GM18858 (cell line): ENCODE measurements around the gene ALDOB.

Experiments
- ATAC-seq: cut with Tn5 transposase; IDR thresholded peaks from one replicate; pipeline ENCODE4 v1.9.1; 2021; ENCODE audit not compliant: unreplicated experiment

Gene ALDOB

DNA sequence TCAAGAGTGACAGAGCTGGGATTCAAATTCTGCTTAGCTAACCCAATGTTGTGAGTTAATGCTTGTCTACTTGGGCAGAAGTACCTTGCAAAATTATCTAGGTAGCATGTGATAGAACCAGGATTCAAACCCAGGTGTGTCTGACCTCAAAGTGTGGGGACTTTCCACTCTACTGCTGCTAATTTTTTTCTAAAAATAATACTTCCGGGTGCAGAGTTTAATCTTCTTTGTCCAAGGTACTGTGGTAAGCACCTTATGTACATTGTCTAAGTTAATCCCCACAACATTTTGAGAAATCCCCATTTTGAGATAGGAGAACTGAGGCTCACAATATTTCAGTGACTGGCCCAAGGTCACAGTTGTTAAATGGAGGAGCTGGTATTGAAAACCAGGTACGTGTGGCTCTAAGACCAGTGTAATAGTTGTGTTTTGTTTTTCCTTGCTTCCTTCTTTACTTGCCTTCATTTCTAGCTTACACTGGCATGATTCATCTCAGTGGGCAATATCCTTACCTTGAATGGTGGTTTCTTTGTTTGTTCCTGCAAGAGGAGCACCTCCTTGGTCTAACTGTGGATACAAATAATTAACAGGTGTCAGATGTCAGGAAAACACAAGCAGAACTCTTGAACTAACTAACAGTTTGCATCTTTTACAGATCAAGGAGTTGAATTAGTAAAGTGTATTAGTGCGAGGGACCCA is 7.5 kb downstream of the ALDOB start:
- ATAC-seq: peak; percentile 68

DNA sequence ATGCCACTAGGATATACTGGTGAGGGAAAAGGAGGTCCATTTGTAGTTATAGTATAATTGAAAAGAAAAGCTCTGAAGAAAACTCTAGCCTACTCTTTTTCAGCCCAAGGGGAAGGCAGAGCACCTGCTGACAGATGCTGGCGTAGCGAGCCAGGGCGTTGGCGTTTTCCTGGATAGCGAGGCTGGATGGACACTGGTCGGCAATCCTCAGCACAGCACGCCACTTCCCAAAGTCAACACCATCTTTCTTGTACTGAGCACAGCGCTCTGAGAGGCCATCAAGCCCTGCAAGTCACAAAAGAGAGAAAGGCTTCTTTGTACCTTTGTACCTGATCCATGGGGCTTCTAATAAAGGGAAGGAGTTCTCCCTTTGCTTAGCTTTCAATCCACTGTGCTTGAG is 8.2 kb downstream of the ALDOB start:
- no peak for ATAC-seq

DNA sequence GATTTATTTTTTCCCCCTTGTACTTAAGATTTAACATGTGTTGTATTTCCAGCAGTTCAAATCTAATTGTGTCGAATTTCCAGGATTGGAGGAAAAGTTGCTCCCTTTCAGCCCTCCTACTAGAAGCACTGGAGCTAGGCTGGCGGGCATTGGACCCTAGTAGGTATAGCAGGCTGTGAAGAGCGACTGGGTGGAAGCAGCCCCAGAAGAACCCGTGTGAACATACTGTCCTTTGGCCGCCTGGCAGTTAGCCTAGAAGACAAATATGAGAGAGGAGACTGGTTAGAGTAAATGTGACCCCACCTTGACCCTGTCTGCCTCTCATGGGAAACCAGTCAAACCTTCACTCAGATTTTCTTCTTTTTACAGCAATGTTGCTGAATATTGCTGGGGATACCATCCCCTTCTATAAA is 13.9 kb downstream of the ALDOB start:
- ATAC-seq: no peak

DNA sequence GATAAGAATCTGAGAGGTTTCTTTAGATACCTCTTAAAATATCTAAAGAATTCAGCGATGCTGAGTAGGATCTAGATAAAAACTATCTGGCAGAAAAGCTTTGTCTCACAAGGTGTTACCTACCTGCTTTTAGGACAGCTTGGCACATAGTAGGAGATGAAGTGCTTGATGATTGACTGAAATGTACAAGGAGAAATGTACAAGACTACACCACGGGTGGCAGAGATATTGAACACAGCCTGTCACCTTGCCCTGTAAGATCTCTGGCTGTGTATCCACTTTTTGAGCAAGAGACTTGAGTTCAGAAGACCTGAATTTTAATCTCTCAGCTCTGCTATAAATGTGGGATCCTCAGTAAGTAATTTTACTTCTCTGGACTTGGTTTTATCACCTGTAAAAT is 15.7 kb downstream of the ALDOB start:
- no peak for ATAC-seq

DNA sequence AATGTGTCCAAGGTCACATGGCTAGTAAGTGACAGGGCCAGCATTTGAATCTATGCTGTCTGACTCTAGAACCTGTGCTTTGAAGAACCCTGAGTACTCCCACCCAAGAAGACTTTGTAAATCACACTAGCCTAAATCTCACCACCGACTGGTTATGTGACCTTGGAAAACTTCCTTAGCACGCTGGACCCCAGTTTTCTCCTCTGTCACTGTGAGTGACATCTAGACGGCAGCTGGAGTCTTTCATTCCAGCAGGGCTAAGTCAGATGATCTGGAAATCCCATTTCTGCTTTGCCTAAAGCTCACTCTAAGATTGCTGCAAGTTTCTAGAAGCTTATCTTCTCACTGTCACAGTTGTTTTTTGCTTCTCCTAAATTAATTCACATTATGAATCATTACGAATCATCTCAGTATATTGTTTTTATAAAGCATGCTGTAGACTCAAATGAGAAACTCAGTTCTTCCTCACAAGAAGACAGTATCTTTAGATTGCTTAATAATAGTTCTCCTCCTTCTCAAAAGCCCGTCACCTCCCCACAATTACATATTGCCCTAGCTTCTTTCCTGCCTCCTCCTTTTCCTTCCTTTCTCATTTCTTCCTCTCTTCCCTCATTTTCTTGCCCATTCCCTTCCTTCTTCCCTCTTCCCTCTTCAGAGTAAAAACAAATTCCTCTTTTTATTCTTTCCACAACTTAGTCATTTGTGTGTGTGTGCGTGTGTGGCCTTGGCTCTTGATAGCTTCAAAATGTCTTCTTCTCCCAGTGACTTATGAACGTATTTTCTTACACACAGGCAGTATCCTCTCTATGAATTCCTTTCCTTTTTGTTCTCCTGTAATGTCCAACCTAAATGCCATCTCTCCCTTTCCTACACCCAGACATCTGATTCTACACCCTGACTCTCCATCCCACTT is 16.8 kb downstream of the ALDOB start:
- no peak for ATAC-seq

DNA sequence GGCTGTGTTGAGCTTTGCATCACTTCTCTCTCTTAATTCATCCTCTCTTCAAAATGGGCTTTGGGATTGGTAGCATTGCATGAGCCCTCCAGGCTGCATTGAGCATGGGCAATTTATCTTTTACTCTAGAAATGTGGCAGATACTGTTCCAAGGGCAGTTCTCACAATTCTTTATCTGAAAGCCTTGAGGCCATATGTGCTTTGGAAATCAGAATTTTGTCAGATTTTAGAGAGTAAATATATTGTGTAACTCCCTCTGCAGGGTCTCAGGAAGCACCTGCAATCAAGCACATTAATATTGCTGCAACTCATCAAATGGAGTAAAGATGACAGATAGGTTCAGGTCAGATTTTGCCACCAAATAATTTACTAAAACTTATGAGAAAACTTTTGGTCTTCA is 17.6 kb downstream of the ALDOB start:
- no peak for ATAC-seq

DNA sequence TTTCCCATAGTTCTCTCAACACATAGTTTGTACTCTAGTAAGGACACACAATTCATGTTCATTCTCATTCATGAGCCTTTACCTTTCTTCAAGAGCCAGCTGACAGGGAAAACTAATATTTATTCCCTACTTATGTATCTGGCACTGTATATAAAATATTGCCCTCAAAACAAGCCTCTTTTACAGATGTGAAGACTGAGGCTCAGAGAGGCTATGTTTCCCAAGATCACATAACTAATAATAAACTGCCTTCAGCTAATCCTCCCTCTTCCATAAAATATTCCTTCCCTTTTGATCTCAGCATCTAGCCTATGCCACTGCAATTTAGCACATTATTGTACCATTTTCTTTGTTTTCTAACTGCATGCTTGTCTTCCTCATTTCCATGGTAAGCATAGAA is 18.2 kb downstream of the ALDOB start:
- ATAC-seq: no peak

DNA sequence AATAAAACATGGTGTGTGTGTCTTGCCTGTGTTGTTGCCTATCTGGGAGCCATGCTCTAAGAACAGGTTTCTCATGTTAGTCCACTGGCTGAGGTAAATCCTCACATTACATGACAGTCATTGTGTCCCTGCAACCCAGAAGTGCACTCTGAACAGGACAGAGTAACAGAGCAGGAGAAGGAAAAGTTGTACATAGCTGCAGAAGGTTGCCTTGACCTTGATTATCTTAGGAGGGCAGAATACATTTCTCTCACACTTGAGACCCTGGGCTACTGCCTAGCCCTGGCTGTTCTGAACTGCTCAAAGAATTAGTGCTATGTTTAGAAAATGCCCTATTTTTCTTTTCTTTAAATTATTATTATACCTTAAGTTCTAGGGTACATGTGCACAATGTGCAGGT is 20.0 kb downstream of the ALDOB start:
- no peak for ATAC-seq

DNA sequence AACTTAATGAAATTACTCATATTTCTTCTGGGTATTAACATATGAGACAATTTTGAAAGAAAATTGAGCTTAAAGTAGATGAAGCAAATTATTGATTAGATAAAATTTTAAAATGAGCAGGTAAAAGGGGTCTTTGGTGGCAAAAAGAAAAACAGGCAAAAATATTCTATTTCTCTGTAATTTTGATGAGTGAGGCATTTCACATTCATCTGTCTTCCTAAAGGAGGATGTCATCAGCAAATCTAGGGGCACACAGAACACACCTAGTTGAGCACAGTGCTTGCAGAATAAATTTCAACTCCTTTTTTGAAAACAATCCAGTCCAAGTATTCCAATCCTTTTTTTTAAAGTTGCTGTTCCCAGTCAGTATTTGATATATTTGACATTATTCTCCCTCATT is 20.7 kb downstream of the ALDOB start:
- ATAC-seq: no peak

DNA sequence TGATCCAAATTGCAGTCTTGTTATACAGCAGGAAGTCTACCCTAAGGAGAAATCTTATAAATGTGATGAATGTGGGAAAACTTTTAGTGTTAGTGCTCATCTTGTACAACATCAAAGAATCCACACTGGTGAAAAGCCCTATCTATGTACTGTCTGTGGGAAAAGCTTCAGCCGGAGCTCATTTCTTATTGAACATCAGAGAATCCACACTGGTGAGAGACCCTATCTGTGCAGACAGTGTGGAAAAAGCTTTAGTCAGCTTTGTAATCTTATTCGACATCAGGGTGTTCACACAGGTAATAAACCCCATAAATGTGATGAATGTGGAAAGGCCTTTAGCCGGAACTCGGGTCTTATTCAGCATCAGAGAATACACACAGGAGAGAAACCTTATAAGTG is 26.5 kb downstream of the ALDOB start:
- ATAC-seq: no peak

DNA sequence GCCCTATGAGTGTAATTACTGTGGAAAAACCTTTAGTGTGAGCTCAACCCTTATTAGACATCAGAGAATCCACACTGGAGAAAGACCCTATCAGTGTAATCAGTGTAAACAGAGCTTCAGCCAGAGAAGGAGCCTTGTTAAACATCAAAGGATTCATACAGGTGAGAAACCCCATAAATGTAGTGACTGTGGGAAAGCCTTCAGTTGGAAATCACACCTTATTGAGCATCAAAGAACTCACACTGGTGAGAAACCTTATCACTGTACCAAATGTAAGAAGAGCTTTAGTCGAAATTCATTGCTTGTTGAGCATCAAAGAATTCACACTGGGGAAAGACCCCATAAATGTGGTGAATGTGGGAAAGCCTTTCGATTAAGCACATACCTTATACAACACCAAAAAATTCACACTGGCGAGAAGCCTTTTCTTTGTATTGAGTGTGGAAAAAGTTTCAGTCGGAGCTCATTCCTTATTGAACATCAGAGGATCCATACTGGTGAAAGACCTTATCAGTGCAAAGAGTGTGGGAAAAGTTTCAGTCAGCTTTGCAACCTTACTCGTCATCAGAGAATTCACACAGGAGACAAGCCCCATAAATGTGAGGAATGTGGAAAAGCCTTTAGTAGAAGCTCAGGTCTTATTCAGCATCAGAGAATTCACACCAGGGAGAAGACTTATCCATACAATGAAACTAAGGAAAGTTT is 27.0 kb downstream of the ALDOB start:
- ATAC-seq: no peak

DNA sequence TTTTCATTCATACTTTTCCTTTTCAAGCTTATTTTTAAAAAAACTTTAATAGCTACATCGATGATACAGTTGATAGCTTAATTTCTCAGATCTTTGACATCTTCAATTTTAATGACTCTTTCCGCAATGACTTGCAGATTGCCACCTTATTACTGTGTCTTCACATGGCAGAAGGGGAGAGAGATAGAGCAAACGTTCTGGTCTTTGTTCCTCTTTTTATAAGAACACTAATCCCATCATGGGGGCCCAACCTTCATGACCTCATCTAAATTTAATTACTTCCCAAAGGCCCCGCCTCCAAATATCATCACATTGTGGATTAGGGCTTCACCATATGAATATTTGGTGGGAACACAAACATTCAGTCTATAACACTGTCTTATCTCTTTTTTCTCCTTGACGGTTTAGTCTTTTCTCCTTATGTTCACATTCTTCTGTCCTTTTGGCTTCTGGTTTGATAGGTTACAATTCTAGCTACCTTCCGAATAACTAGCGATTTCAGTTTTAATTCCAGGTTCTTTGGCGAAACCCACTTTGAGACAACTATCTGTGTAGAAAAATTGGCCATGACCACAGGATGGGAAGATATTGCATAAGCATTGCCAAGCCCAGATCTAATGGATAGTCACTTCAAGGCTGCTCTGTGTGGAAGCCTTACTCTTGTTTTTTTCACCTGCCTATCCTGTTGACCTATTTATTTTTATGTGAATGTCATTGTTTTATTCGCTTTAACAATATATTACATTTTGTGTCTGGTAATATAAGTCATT is 31.9 kb downstream of the ALDOB start:
- ATAC-seq: no peak

DNA sequence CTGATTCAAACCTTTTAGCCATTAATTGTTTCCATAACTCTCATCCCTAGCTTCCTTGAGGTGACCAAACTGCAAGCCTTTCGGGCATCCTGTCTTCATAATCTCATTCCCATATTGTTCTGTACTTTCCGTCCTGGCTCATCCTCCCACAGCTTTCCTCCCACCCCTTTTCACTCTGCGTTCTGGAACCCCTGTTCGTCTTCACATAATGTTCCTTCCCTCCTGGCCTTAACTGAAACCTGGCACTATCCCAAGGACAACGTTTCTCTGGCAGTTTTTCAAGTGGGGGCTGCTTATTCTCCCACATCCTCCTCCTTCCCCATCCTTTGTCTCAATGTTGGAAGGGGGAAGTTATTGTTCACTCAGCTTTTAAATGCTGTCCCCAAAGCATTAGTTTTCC is 35.5 kb downstream of the ALDOB start:
- no peak for ATAC-seq

DNA sequence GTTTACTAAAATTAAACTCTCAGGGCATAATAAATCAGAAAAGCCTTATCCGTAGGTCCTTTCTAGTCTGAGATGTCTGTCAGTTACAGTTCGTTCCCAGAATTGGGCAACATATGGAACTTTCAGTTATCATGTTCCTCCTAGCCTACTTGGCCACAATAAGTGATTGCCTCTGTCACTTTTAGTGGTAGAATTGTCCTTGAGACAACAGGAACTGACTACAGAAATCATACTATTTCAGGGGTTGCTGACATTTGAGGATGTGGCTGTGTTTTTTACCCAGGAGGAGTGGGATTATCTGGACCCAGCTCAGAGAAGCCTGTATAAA is 36.0 kb downstream of the ALDOB start:
- no peak for ATAC-seq

DNA sequence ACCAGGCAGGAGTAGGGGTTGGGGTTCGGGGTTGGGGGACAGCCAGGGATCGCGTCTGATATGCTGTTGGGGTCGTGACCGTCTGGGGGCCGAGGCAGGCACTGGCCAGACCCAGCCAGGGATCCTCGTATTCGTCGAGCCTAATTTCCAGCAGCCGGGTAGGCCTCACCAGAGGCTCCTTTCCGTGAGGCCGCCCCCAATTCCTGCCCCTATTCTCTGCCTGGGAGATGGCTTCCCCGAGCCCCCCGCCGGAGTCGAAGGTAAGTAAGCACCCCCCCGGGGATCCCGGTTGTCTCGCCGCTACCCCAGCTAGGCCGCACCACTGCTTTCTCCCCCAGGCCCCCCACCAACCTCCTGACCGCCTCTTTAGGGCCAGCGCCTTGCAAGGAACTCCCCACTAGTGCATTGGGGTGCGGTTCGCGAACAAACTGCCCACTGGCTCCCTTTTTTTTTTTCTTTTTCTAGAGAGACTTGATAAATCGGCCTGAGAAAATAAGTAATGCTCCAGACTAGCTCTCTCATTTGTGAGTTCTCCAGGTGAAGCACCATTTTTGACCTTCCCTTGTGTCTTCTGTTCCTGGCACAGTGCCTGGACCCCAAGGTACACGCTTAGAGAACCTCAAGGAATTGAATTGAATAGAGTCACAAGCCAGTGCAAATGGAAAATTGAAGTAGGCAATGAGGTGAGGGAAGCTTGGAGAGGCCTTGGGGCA is 36.5 kb downstream of the ALDOB start:
- no peak for ATAC-seq

DNA sequence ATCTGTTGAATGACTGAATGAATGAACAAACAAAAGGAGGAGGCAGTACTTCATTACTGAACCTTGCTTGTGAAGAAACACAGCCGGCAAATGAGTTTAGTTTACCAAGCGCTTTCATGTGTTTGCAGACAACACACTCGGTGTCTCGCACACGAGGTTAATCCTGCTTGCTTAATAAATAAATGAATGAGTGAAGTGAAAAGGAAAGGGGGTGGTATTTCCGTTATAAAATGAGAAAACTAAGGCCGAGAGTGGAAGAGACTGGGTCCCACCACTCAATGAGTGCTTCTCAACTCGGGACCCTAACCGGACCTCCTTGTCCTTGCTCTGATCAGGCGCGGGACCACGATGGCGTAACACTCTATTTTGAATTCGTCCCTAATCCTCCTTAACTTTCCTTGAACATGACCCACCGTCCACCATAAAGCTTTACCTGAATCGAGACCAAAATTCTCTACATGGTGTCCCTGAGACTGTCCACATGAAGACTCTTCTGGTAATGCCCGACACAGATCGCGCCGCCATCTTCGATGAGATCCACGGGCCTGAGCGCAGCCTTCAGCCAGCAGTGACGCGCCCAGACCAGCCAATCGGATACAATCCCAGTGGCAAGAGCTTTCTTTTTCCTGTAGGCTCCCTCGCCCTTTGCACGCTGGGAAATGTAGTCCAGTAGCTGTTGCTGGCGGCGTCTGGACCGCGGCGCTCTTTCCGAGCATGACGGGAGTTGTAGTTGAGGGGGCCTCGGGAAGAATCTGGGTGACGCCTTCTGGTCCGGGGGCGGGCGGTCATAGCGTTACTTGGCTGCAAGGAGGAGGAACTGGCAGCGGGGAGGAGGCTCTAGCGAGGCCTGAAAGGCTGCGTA is 37.3 kb downstream of the ALDOB start, which contains the start of the genes MRPL50 and ZNF189:
MRPL50 (minus strand) TSS at position 551 of the 862 bp plus-strand sequence; CDS start at position 525, 26 bp downstream.
ZNF189 (plus strand) TSS at position 784 of the 862 bp plus-strand sequence. CDS start 306 bp downstream, outside the sequence.
- ATAC-seq: peak; percentile 98

DNA sequence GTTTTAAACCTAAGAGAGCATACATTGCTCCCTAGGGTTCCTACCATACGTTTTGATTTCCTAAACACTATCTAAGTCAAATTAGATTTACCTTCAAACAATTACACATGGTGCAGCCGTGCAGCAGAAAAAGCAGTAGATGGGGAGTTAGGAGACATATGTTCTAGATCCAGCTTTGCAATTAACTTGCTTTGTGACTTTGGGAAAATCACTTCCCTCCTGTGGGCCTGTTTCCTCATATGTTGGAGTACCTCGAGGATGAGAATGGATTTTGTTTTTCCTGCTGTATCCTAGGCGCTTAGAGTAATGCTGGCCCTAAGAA is 37.9 kb downstream of the ALDOB start:
- ATAC-seq: no peak

DNA sequence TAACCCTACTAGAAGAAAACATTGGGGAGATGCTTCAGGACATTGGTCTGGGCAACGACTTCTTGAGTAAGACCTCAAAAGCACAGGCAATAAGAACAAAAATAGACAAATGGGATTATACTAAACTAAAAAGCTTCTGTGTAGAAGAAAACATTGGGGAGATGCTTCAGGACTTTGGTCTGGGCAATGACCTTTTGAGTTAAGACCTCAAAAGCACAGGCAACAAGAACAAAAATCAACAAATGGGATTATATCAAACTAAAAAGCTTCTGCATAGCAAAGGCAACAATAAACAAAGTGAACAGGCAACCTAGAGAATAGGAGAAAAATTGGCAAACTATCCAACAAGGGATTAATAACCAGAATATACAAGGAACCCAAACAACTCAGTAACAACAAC is 40.9 kb downstream of the ALDOB start:
- ATAC-seq: no peak

DNA sequence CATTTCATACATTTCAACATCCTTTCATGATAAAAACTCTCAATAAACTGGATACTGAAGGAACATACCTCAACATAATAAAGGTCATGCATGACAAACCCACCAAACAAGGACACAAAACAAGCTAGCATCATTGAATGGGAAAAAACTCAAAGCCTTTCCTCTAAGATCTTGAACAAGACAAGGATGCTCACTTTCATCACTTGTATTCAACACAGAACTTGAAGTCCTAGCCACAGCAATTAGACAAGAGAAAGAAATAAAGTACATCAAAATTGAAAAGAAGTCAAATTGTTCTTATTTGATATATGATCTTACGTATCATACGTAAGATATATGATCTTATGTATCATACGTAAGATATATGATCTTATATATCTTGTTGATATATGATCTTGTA is 42.4 kb downstream of the ALDOB start:
- ATAC-seq: no peak
